GM18868 (cell line): ENCODE data around the gene TBXA2R.
"Not testable (repeated sequence)": the region's sequence is repeated elsewhere in the genome, so short reads cannot be mapped to it uniquely, and the experiment has no call there.

Experiments
- ATAC-seq: cut with Tn5 transposase; IDR thresholded peaks from one replicate; pipeline ENCODE4 v1.9.1; 2021; ENCODE audit warnings: mild to moderate bottlenecking, moderate library complexity; ENCODE audit not compliant: unreplicated experiment

TBXA2R gene

DNA sequence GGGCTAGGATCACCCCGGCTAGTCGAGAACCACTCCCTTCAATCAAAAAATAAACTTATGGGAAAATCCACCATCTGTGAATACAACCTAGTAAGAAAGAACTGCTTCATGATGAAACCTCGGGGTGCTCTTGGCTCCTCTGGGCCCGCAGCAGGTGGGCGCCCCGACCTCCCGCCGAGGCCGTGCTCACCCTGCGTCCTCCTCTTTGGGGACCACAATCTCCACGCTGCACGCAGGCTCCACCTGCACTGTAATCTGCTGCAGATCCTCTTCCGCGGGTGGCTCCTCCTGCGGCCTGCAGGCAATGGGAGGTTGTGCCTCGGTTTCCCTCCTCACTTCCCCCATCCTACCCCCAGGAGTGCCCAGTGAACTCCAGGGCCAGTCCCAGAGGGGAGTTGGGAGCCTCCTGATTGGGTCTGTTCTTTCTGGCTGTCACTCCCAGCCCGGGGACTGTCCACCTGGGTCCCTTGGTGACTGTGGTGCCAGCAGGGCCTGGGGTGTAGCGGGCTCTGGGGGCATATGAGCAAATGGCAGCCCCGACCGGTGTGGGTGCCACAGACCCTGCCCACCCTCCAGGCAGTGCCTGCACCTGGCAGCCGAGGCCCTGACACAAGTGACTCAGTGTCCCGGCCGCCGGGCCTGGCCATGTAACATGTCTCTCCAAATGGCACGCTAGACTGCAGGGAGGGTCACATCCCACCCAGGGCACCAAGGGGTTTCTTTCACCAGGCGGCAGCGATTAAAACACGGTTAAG lies 35.0 kb upstream of the TBXA2R start:
- no peak for ATAC-seq

DNA sequence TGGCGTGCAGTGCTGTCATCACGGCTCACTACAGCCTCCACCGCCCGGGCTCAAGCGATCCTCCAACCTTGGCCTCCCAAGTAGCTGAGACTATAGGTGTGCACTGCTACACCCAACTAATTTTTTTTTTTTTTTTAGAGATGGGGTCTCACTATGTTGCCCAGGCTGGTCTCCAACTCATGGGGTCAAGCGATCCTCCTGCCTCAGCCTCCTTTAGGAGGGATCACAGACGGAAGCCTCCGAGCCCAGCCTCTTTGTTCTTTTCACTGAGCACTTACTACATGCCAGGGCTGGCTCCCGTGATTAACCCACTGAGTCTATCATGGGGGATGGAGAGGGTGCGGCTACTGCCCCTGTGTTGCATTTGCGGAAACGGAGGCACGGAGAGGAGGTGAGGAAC lies 32.8 kb upstream of the TBXA2R start:
- no peak for ATAC-seq

- no peak for ATAC-seq
Measured at GRCh38 chr19:3638208-3639193, 31.8 kb upstream of the TBXA2R start.

DNA sequence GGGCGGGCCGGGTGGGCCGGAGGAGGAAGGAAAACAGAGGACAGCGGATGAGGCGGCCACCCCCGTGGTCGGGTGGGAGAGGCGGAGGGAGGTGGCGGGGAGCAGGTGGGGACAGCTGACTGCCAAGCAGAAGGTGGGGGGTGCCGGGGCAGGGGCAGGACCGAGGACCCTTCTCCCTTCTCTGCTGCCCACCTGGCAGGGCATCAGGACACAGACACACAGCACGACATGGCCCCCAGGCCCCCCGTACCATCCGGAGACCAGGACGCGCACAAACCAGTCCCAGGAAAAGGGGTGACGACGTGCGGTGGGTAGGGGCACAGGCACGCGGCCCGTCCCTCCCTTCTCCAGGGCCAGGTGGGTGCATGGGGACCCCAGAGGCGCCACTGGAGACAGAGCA lies 30.9 kb upstream of the TBXA2R start:
- no peak for ATAC-seq

GRCh38 chr19:3636962-3637361 lies 30.3 kb upstream of the TBXA2R start:
- ATAC-seq: no peak

DNA sequence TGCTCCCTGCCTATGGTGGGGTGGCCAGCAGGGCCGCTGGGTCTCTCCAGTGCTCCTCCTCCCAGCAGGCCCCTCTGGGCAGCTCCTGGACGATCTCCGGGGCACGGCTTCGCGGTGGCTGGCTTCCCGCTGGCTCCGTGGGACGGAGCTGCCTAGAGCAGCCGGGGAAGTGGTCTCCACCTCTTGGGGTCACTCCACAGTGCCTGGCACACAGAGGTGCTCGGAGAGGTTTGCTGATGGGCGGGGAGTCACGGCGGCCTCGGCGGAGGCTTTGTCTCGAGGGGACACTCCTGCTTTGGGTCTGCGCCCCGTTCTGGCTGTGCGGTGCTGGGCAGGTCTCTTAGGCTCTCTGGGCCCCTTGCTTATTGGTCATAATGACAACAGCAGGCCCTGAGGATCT lies 29.8 kb upstream of the TBXA2R start:
- ATAC-seq: no peak

DNA sequence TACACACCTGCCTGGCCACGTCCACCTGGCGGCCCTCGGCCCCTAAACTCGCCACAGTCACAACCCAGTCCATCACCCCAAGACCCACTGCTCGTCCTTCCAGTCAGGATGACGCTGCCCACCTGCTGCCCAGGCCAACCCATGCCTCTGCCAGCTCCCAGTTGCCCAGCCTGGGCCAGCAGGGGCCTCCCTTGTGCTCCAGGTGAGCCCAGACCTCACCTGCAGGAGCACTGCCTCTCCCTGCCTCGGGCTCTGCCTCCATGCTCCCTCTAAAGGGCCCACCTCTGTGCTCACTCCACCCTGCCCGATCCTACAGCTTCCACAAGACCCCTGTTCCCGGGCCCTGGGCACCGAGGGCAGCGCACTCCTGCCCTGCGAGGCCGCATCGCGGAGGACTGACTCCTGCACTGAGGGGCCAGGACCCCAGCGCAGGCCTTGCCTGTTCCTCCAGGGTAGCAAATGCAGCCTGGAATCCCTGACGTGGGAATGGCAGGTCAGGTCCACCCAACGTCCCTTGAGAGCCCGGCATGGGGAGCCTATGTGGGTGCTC lies 27.9 kb upstream of the TBXA2R start:
- ATAC-seq: no peak

GRCh38 chr19:3633559-3633988 lies 26.9 kb upstream of the TBXA2R start:
- ATAC-seq: no peak

DNA sequence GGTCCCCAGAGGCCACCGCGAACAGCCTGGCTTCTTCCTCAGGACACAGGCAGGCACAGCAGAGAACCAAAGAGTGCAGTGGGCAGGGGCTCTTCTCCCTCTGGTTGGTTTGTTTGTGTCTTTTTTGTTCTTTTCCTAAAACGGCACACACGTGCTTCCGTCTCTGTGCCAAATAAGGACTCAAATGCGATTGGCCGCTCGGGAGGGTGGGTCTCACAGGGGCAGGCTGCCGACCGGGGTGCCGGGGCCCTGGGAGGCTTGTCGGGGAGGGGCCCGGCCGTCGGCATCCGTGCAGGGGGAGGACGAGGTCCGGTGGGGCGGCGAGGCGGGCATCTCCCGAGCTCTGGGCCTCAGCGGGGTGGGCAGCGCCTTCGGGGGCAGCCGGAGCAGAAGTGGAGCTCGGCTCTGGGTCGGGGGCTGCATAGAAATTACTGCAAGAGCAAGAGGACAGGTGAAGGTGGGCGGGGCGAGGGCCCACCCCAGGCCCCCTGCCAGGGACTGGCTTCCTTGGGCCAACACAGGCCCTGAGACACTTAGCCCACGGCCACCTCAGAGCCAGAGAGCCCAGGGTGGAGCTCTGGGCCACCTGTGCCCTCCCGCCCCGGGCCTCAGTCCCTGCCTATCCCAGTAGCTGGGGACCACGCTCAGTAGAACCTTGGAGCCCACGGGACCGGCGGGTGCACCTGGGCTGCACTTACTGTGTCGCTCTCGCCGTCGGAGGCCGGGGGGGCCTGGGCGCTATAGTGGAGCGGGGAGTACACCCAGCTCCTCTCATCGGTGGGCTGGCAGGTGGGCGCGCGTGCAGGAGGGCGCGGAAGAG lies 26.3 kb upstream of the TBXA2R start:
- ATAC-seq: no peak

GRCh38 chr19:3632098-3632497 lies 25.4 kb upstream of the TBXA2R start:
- no peak for ATAC-seq

GRCh38 chr19:3631053-3631861 lies 24.6 kb upstream of the TBXA2R start:
- ATAC-seq: no peak

DNA sequence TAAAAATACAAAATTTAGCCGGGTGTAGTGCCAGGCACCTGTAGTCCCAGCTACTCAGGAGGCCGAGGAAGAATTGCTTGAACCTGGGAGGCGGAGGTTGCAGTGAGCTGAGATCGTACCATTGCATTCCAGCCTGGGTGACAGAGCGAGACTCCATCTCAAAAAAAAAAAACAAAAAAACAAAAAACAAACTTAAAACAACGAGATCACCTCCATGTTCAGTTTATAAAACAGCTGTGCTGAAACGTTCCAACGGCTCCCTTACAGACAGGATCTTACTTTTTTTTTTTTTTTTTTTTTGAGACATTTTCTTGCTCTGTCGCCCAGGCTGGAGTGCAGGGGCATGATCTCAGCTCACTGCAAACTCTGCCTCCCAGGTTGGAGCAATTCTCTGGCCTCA lies 22.1 kb upstream of the TBXA2R start:
- ATAC-seq: not testable (repeated sequence)

- no peak for ATAC-seq
Measured at GRCh38 chr19:3627351-3627723, 20.7 kb upstream of the TBXA2R start.

GRCh38 chr19:3626473-3627350 lies 20.0 kb upstream of the TBXA2R start, which contains the start of gene CACTIN:
Gene CACTIN (minus strand): TSS chr19:3626790. CDS start chr19:3626762, 28 bp downstream.
- peak; percentile 92 for ATAC-seq

- no peak for ATAC-seq
Measured at GRCh38 chr19:3625996-3626472, 19.4 kb upstream of the TBXA2R start.

- no peak for ATAC-seq
Measured at GRCh38 chr19:3623716-3624115, 17.0 kb upstream of the TBXA2R start.

- ATAC-seq: no peak
Measured at GRCh38 chr19:3622224-3622623, 15.5 kb upstream of the TBXA2R start.

- ATAC-seq: no peak
Measured at GRCh38 chr19:3621689-3622088, 15.0 kb upstream of the TBXA2R start.
